ENCODE data around the gene CD3E.

- TF ChIP-seq CTCF (IDR thresholded peaks at IDR 0.05) = no peak
- TF ChIP-seq EZH2 (IDR thresholded peaks at IDR 0.05; ENCODE audit: borderline replicate concordance, insufficient read depth, low read depth, low read length, poor library complexity, severe bottlenecking) = no peak
These were observed 27.2 kb upstream of the CD3E start for GRCh38 chr11:118277312-118277711.
